HL-60 (cell line): ENCODE data around the gene TMTC1.

Experiments
- CTCF ChIP-seq: IDR thresholded peaks from one replicate; pipeline ENCODE4 v1.5.1; 2011; ENCODE audit warnings: low read length, control low read depth, inconsistent platforms; ENCODE audit not compliant: insufficient read depth
- POLR2AphosphoS5 ChIP-seq: IDR thresholded peaks from 2 replicates; pipeline ENCODE4 v1.6.1; 2012; ENCODE audit warnings: low read depth

DNA sequence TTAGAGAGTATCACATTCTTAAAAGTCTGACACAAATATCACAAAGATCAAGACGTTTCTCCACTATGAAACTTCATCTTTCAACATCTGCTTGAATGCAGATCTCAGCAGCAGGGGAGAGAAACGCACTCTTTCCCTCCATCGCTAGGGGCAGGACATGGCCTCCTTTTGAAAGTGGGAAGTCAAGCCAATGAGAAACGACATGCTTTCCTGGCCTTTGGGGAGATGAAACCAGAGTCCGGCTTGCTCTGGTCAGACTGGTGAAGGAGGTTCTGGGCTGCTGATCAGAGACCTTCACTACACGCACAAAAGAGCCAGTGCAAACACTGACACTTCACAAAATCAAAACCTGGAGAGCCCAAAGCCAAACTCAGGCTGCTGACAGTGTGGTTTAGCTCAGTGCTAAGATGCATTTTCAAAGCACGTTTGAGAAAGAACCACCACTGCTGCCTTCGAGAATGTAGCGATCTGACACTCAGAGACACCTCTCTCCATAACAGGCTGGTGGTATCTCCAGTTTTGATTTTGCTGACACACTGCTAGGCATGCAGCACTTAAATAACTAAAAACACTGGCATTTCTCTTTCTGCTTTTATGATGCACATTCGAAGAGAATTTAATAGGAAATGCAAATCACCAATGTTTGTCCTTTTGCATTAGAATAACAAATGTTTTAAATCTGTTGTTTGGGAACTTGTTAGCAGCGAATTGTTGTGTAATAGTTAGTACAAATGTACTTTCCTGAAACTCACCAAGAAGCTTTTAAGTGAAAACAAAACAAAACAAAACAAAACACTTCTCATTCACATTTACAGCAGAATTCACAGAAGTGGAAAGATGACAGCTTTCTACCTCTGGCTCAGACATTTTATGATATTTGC is 192.4 kb downstream of the TMTC1 start:
- no peak for TF ChIP-seq CTCF
- no peak for TF ChIP-seq POLR2AphosphoS5
